ENCODE data around the gene ACOXL.

DNA sequence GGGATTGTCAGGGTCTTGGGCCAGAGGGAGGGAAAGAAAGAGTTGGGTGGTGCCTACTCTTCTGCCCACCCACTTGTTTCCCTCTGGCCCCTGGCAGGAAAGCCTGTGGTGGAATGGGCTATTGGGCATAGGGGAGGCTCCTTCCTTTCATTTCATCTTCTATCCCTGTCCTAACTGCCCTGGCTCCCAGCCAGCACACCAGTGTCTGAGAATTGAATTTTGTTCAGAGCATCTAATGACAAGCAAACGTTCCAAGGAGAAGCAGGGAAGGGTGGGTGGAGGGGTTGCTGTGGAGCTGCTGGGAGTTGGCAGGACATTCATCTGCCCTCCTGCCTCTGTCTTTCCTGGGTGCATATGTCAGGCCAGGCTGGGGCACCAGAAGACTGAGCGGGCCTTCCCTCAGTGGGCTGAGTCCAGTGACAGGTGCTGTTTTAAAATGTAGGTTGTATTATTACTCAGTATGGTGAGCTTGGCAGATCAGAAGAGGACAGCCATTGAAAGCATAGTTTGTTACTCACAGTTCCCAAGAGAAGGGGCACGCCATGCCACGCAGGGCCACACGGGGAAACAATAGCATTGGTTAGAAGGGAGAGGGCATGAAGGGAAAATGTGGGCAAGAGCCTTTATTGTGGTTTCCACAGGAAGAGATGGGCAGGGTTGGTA, 171.9 kb downstream of the ACOXL start:
- TF ChIP-seq, protein P1, sequence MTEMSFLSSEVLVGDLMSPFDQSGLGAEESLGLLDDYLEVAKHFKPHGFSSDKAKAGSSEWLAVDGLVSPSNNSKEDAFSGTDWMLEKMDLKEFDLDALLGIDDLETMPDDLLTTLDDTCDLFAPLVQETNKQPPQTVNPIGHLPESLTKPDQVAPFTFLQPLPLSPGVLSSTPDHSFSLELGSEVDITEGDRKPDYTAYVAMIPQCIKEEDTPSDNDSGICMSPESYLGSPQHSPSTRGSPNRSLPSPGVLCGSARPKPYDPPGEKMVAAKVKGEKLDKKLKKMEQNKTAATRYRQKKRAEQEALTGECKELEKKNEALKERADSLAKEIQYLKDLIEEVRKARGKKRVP (CRISPR knock-in tag; IDR thresholded peaks at IDR 0.05), result no peak
- TF ChIP-seq EZH2 (IDR thresholded peaks at IDR 0.05; ENCODE audit: borderline replicate concordance, low read depth, low read length) (no peak), ZNF274 (IDR thresholded peaks at IDR 0.05; ENCODE audit: borderline replicate concordance, low read depth, low read length) (no peak), TBP (optimal IDR thresholded peaks at IDR 0.05; ENCODE audit: low read depth, low read length) (no peak), SMC3 (conservative IDR thresholded peaks at IDR 0.05; ENCODE audit: insufficient read depth, low read depth, low read length) (no peak), ZNF143 (CRISPR knock-in tag; IDR thresholded peaks at IDR 0.05) (no peak), REST (IDR thresholded peaks at IDR 0.05; ENCODE audit: borderline replicate concordance) (no peak), REST (CRISPR knock-in tag; IDR thresholded peaks at IDR 0.05; ENCODE audit: low read depth) (no peak), XRCC5 (IDR thresholded peaks at IDR 0.05; ENCODE audit: low read depth, low read length) (no peak)

Data from K562 (cell line).